HepG2 (cell line): ENCODE results near the gene NSMCE1. TPM values are rescaled to one million over a fixed set of nuclear protein-coding genes. Genes with fewer than 3 reads are reported as not detected.
A peak's percentile ranks its signal among the peaks of the same experiment; 100 is the strongest.

ENCODE experiments used
- BRD4 ChIP-seq: sonication (generic); formaldehyde crosslinking; IDR thresholded peaks from 2 replicates; pipeline ENCODE4 v1.4.0; 2020; ENCODE audit warnings: missing genetic modification reagents
- ETV6 ChIP-seq: sonication (generic); formaldehyde crosslinking; conservative IDR thresholded peaks from 2 replicates; pipeline ENCODE4 v1.4.0; 2020; ENCODE audit warnings: missing genetic modification reagents
- HMG20A ChIP-seq: IDR thresholded peaks from 2 replicates; pipeline ENCODE4 v1.6.1; 2016; ENCODE audit warnings: borderline replicate concordance
- NFRKB ChIP-seq: fragments of 450-650 bp; IDR thresholded peaks from 2 replicates; pipeline ENCODE4 v1.6.1; 2017
- PCBP2 ChIP-seq: fragments of 200-400 bp; formaldehyde crosslinking; optimal IDR thresholded peaks from 2 replicates; pipeline ENCODE3; 2018; ENCODE audit warnings: low read length, low read depth; ENCODE audit not compliant: poor library complexity, severe bottlenecking
- SAFB2 ChIP-seq: sonication (generic); formaldehyde crosslinking; IDR thresholded peaks from 2 replicates; pipeline ENCODE4 v1.5.1; 2020; ENCODE audit warnings: missing genetic modification reagents, low read depth, mild to moderate bottlenecking, borderline replicate concordance
- YY1 ChIP-seq: IDR thresholded peaks from 2 replicates; pipeline ENCODE4 v1.6.1; 2011; ENCODE audit warnings: low read length, low read depth, moderate library complexity, mild to moderate bottlenecking; ENCODE audit not compliant: insufficient read depth, insufficient replicate concordance
- ZBTB1 ChIP-seq: sonication (generic); formaldehyde crosslinking; IDR thresholded peaks from 2 replicates; pipeline ENCODE4 v1.4.0; 2020; ENCODE audit warnings: missing genetic modification reagents, borderline replicate concordance
- ZFYVE20 ChIP-seq: sonication (generic); formaldehyde crosslinking; IDR thresholded peaks from 2 replicates; pipeline ENCODE4 v1.8.0; 2023; ENCODE audit warnings: low read depth, mild to moderate bottlenecking, moderate library complexity, missing genetic modification reagents, borderline replicate concordance
- ZNF256 ChIP-seq: sonication (generic); formaldehyde crosslinking; conservative IDR thresholded peaks from 2 replicates; pipeline ENCODE4 v1.4.0; 2020; ENCODE audit warnings: missing genetic modification reagents
- ZNF570 ChIP-seq: sonication (generic); formaldehyde crosslinking; IDR thresholded peaks from 2 replicates; pipeline ENCODE4 v1.4.0; 2020; ENCODE audit warnings: mild to moderate bottlenecking, missing genetic modification reagents, borderline replicate concordance
- ZNF775 ChIP-seq: sonication (generic); formaldehyde crosslinking; IDR thresholded peaks from 2 replicates; pipeline ENCODE4 v1.4.0; 2020; ENCODE audit warnings: missing genetic modification reagents, mild to moderate bottlenecking, moderate library complexity, borderline replicate concordance
- ZNF788 ChIP-seq: sonication (generic); formaldehyde crosslinking; IDR thresholded peaks from 2 replicates; pipeline ENCODE4 v1.5.0; 2020; ENCODE audit warnings: mild to moderate bottlenecking, missing genetic modification reagents, borderline replicate concordance
- ZNF816 ChIP-seq: sonication (generic); formaldehyde crosslinking; IDR thresholded peaks from 2 replicates; pipeline ENCODE4 v1.8.0; 2022; ENCODE audit warnings: missing genetic modification reagents, mild to moderate bottlenecking, borderline replicate concordance
- ZSCAN29 ChIP-seq: sonication (generic); formaldehyde crosslinking; conservative IDR thresholded peaks from 2 replicates; pipeline ENCODE4 v1.4.0; 2020; ENCODE audit warnings: mild to moderate bottlenecking, missing genetic modification reagents
- polyA plus RNA-seq, 8 experiments: library from polyadenylated mRNA; depleted of rRNA in 3 of 8; stranded (reverse) in 7 of 8; unstranded in 1 of 8; fragments of >200 nt; fragmentation: Illumina TruSeq in 4 of 8; extraction: Trizol in 4 of 8; gene quantifications; 2 replicates each; pipeline versions ENCODE4 v1.2.1 to v1.2.3, GENCODE V29; 2011 to 2016; ENCODE audit warnings: low read depth in 4 of 8, missing spikeins in 1 of 8, mixed read lengths in 1 of 8; ENCODE audit not compliant: insufficient read depth in 1 of 8
- total RNA-seq, 5 experiments: library from RNA; depleted of rRNA; stranded (reverse); fragments of >200 nt; fragmentation: Illumina TruSeq; extraction: Trizol; gene quantifications; 2 replicates each; pipeline ENCODE4 v1.2.3, GENCODE V29; 2016; ENCODE audit warnings: low read depth in 1 of 5
- TF ChIP-seq, protein P1 (sequence below): sonication (generic); formaldehyde crosslinking; IDR thresholded peaks from 2 replicates; pipeline ENCODE4 v1.5.1; 2020; ENCODE audit warnings: missing genetic modification reagents, mild to moderate bottlenecking, borderline replicate concordance
- TF ChIP-seq, protein P2 (sequence below): sonication (generic); formaldehyde crosslinking; conservative IDR thresholded peaks from 2 replicates; pipeline ENCODE4 v1.8.0; 2022; ENCODE audit warnings: missing genetic modification reagents
- TF ChIP-seq, protein P3 (sequence below): IDR thresholded peaks from 2 replicates; pipeline ENCODE4 v1.6.1; 2016; ENCODE audit warnings: control low read depth
- TF ChIP-seq, protein P4 (sequence below): IDR thresholded peaks from 2 replicates; pipeline ENCODE4 v1.6.1; 2018; ENCODE audit warnings: missing genetic modification reagents
- TF ChIP-seq, protein P5 (sequence below): sonication (generic); formaldehyde crosslinking; IDR thresholded peaks from 2 replicates; pipeline ENCODE4 v1.8.1; 2023; ENCODE audit warnings: missing genetic modification reagents, inconsistent platforms, borderline replicate concordance
- TF ChIP-seq, protein P6 (sequence below): sonication (generic); formaldehyde crosslinking; IDR thresholded peaks from 2 replicates; pipeline ENCODE4 v1.4.0; 2020; ENCODE audit warnings: mild to moderate bottlenecking, low read depth, missing genetic modification reagents

The NSMCE1 gene
- total and polyA plus RNA-seq, 2 of the 13 experiments (the other 11 are each of a cell fraction or from before 2014, with no cell fraction given): 42.7 to 52.9 TPM

DNA sequence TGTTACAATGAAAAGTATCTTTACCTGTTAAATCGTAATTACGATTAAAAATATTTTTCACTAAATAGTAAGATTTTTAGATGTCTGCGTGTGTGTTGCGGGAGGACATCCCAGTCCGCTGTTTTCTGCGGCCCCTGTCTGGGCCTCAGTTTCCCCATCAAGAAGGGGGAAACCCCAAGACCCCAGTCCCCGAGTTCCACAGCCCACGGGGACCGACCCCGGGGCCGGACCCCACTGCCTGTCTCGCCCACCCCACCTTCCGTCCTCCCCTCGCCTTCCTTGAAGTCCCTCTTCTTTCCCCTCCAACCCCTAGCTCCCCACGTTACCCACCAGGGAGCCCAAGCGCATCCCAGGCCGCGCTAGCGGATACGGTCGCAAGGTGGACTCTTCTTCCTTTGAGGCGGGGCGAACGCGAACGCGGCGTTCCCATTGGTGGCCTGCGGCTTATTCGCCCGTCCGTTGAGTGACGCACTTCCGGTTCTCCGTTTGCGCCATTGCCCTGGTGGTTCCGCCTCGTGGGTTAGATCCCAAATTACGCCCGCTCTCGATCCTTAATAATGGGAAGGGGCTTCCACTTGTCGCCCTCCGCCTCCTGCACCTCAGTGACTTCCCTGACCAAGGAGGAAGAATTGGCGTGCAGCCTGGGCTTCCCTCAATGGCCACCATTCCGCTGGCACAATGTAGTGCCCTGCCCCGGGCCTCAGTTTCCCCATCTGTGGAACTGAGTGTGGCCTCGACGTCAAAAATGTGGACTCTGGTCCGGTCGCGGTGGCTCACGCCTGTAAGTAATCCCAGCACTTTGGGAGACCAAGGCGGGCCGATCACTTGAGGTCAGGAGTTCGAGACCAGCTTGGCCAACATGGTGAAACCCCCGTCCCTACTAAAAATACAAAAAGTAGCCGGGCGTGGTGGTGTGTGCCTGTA lies at the start of gene NSMCE1 (continued):
- TF ChIP-seq, protein P1, sequence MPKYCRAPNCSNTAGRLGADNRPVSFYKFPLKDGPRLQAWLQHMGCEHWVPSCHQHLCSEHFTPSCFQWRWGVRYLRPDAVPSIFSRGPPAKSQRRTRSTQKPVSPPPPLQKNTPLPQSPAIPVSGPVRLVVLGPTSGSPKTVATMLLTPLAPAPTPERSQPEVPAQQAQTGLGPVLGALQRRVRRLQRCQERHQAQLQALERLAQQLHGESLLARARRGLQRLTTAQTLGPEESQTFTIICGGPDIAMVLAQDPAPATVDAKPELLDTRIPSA (CRISPR knock-in tag): 0 out of 2 replicates have a peak, but pooled peaks have one; percentile 65
- TF ChIP-seq, protein P2, sequence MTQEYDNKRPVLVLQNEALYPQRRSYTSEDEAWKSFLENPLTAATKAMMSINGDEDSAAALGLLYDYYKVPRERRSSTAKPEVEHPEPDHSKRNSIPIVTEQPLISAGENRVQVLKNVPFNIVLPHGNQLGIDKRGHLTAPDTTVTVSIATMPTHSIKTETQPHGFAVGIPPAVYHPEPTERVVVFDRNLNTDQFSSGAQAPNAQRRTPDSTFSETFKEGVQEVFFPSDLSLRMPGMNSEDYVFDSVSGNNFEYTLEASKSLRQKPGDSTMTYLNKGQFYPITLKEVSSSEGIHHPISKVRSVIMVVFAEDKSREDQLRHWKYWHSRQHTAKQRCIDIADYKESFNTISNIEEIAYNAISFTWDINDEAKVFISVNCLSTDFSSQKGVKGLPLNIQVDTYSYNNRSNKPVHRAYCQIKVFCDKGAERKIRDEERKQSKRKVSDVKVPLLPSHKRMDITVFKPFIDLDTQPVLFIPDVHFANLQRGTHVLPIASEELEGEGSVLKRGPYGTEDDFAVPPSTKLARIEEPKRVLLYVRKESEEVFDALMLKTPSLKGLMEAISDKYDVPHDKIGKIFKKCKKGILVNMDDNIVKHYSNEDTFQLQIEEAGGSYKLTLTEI (CRISPR knock-in tag): no peak
- TF ChIP-seq ZBTB1: no peak
- TF ChIP-seq YY1: peak; percentile 85
- TF ChIP-seq ZNF775 (CRISPR knock-in tag): peak; percentile 25; the same call in 1 of the 2 replicates
- TF ChIP-seq, protein P3, sequence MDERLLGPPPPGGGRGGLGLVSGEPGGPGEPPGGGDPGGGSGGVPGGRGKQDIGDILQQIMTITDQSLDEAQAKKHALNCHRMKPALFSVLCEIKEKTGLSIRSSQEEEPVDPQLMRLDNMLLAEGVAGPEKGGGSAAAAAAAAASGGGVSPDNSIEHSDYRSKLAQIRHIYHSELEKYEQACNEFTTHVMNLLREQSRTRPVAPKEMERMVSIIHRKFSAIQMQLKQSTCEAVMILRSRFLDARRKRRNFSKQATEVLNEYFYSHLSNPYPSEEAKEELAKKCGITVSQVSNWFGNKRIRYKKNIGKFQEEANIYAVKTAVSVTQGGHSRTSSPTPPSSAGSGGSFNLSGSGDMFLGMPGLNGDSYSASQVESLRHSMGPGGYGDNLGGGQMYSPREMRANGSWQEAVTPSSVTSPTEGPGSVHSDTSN (CRISPR knock-in tag): peak; percentile 93
- no peak; the same call in 1 of the 2 replicates for TF ChIP-seq HMG20A (CRISPR knock-in tag)
- TF ChIP-seq, protein P4, sequence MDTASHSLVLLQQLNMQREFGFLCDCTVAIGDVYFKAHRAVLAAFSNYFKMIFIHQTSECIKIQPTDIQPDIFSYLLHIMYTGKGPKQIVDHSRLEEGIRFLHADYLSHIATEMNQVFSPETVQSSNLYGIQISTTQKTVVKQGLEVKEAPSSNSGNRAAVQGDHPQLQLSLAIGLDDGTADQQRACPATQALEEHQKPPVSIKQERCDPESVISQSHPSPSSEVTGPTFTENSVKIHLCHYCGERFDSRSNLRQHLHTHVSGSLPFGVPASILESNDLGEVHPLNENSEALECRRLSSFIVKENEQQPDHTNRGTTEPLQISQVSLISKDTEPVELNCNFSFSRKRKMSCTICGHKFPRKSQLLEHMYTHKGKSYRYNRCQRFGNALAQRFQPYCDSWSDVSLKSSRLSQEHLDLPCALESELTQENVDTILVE: no peak
- TF ChIP-seq, protein P5, sequence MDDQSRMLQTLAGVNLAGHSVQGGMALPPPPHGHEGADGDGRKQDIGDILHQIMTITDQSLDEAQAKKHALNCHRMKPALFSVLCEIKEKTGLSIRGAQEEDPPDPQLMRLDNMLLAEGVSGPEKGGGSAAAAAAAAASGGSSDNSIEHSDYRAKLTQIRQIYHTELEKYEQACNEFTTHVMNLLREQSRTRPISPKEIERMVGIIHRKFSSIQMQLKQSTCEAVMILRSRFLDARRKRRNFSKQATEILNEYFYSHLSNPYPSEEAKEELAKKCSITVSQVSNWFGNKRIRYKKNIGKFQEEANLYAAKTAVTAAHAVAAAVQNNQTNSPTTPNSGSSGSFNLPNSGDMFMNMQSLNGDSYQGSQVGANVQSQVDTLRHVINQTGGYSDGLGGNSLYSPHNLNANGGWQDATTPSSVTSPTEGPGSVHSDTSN (CRISPR knock-in tag): peak; percentile 87
- peak; percentile 97 for TF ChIP-seq ZNF816 (CRISPR knock-in tag)
- no peak for TF ChIP-seq ZFYVE20
- TF ChIP-seq, protein P6, sequence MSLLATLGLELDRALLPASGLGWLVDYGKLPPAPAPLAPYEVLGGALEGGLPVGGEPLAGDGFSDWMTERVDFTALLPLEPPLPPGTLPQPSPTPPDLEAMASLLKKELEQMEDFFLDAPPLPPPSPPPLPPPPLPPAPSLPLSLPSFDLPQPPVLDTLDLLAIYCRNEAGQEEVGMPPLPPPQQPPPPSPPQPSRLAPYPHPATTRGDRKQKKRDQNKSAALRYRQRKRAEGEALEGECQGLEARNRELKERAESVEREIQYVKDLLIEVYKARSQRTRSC (CRISPR knock-in tag): peak; percentile 81; the same call in 1 of the 2 replicates
- no peak for TF ChIP-seq PCBP2
- TF ChIP-seq ETV6 (CRISPR knock-in tag): 0 out of 2 replicates have a peak, but pooled peaks have one; percentile 19
- TF ChIP-seq ZNF256: peak; percentile 78; the same call in 1 of the 2 replicates
- TF ChIP-seq ZSCAN29 (CRISPR knock-in tag): no peak
- no peak; the same call in 1 of the 2 replicates for TF ChIP-seq SAFB2
- no peak; the same call in 1 of the 2 replicates for TF ChIP-seq ZNF570 (CRISPR knock-in tag)
- TF ChIP-seq BRD4 (CRISPR knock-in tag): peak; percentile 91
- peak; percentile 75; the same call in 1 of the 2 replicates for TF ChIP-seq ZNF788 (CRISPR knock-in tag)
- no peak for TF ChIP-seq NFRKB
